Activated CD8-positive, alpha-beta memory T cell treated with anti-CD3 and anti-CD28 coated beads for 4 hours (primary cell): Measurements from ENCODE around the gene ALOXE3.
A peak's percentile ranks its signal among the peaks of the same experiment; 100 is the strongest.

Experiments used
- DNase-seq, 2 donors: peaks; one replicate each; pipeline ENCODE4 v3.0.0-alpha.2; 2020; ENCODE audit warnings: low read depth in 2 of 2

ALOXE3 gene

DNA sequence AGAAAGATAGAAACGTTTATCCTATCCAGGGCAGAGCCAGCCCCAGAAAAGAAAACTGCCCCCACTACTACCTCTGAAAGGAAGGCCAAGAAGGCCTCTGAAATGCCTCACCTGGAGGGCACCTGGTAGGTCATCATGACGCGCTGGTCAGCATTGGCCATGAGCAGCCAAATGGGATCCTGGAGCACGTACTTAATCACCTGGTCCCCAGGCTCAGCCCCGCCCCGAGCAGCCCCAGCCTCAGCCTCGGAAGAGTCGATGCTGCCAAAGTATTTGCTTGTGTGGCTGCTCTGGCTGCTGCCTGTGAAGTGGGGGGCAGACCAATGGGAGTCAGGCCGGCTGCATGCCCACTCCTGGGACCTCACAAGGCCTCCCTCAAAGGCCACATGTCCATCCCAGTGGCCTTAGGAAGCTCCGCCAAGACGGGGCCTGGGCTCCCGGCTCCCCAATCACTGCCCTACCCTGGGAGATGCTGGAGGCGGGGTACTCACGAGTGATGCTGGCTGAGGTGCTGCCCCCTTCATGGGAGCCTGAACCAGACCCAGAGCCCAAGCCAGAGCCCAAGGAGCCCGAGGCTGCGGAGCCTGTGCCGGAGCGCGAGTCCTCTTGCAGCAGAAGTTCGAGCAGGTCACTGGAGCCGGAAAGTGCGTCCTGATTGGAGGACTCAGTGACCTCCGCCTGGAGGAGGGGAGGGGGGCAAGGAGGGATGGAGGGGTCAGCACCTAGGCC, 24.0 kb upstream of the ALOXE3 start:
- no peak for DNase-seq

DNA sequence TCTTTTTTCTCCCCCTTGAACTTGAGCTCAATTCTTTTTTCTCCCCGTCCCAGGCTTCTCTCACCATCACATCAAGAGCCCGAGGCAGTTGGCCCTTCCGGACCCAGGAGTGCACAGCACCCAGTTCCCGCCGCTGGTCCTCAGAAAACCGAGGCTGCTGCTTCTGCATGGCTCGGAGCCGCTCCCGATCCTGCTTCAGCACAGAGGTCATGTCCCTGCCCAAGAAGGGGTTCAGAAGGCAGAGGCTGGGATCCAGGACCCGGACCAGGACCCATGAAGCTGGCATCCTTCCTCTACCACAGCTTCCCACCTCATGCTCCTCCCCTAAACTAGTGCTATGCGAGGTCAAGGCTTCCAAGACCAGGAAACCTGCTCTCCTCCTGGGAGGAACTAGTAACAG, 23.4 kb upstream of the ALOXE3 start:
- no peak for DNase-seq

DNA sequence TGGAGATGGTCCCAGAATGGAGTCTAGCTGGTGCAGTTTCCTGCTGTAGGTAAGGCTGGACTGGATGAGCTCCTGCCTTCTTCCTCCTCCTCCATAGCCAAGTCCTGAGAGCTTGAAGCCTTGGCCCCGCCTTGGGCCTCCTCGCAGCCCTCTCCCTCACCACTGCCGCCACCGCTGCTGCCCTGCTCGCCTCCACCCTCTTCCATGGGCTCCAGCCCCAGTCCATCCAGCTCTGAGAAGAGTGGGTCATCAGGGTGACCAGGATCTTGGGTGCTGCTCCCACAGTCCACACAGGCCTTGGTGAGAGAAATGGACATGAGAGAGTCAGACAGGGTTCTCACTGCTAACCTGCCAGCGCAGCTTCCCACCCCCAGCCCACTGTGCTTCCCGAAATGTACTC, 22.7 kb upstream of the ALOXE3 start:
- no peak for DNase-seq

DNA sequence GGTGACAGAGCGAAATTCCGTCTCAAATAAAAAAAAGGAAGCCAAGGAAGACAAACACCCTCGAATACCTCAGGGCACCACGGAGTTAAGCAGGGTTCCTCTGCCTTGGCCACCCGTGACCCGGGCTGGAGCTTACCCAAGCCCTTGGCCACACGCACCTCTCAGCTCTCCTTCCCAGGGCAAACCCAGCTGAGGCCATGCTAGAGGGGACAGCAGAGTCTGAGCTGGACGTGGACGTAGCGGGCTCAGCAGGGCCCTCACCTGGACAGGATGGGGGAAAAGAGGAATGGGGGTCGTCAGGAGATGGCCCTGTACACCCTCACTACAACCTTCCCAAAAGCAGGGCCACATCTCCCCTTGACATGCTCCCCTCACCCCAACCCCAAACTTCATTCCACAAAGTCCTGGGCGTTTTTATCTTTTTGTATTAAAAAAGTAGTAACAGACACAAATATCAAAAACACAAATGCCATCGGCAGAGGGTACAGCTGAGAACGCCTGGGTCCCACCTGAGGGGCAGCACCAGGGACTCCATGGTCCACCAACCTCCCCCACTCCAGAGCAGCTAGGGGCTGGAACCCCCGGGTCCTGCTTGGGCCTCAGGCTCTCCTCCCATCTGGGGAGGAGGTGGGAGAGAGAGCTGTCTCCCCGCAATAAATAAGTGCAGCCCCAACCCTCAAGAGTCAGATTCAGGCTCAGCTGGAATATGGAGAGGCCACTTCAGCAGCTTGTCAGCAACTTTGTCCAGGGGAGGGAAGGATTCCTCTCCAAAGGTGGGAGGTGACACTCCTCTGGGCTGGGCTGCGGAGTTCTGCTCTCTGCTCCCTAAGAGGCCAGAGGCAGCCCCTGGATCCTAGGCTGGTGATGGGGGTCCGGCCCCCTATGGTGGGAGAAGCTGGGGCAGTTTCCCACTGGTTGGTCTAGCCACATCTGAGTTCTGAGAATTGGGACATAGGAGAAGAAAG, 22.0 kb upstream of the ALOXE3 start:
- DNase-seq: no peak

DNA sequence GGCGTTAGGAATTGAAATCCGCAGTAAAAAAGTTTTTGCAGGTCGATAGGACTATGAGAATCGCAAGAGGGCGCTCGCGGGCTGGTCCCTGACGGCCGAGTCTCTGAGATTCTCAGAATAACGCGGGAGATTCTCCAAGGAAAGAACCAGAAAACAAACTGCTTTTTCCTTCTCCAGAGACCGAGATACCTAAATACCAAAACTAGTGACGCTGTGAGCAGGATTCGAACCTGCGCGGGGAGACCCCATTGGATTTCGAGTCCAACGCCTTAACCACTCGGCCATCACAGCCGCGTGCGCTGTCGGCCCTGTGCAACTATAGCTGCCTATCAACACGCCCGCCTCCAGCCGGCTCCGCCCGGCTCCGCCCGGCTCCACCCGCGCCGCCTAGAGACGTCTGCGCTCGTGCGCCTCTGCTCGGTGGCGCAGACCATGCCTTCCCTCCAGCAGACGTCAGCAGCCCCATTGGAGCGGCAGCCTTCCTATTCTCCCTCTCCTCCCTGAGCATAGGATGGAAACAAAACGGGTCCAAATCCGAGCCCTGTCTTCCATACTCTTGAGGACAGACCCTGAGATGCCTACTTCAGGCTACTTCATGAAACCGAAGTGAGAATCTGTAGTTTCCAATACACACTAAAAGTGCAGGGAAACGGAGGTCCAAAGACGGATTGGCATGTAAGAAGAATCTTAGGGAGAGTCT, 20.5 kb upstream of the ALOXE3 start:
- DNase-seq: peak; percentile 87 to 90

DNA sequence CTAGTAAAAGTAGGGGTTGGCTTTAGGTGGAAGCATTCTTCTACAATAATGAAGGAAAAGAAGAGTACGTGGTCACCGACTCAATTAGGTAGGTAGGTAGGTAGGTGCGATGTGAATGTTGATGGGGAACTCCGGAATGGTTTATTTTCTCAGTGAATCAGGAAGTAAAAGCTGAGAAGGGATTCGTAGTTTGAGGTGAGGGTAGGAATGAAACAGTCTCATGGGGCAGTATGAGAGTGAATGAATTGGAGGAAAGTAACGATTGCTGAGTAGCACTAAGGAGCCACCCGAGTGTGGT, 20.0 kb upstream of the ALOXE3 start:
- no peak for DNase-seq

DNA sequence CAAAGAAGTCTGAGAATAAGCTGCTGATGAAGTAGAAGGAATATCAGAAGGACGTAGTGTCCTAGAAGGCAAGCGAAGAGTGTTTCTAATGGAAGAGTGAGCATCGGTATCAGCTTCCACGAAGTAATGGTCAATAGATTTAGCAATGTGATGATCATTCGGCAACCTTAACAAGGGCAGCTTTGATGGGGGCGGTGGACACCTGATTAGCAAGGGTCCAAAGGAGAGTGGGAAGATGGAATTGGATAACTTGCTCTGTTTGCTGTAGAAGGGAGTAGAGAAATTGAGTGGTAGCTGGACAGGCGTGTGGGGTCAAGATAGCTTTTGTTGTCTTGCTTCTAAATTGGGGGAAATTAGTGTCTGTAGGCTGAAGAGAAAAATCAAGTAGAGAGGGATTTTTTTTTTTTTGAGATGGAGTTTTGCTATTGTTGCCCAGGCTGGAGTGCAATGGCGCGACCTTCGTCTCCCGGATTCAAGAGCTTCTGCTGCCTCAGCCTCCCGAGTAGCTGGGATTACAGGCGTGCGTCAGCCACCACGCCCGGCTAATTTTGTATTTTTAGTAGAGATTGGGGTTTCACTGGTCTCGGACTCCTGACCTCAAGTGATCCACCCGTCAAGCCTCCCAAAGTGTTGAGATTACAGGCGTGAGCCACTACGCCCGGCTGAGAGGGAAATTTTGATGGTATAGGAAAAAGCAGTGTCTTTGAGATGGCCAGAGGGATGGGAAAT, 19.5 kb upstream of the ALOXE3 start:
- no peak for DNase-seq

DNA sequence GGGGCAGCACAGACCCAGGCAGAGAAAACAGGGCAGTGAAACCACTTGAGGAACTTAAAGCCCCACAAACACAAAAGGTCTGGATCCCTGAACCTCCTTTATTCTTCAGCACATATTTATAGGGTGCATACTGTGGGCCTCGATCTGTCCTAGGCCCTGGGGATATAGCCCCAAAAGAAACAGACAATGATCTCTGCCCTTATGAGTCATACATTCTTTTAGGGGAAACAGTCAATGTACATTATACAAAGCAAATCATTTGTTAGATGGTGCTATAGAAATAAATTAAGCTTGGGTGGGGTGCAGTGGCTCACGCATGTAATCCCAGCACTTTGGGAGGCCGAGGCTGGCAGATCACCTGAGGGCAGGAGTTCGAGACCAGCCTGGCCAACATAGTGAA, 15.6 kb upstream of the ALOXE3 start:
- no peak for DNase-seq

DNA sequence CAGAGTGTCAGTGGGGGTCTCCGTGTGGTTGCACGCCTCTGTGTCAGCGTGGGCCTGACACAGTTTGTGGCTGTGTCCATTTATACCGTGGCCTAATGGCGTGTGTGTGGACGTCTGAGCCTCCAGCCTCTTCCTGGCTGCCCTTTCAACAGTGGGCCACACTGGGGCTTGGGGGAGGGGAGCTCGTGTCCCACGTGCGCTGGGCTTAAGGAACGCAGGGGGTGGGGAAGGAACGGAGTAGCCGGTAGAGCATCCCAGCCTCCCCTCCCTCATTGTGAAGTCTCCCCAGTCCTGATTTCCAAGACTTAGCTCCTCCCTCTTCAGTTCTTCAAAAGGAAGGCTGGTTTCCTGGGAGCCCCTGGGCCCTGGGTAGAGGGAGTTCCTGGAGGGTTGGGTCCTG, 15.1 kb upstream of the ALOXE3 start:
- DNase-seq: no peak

DNA sequence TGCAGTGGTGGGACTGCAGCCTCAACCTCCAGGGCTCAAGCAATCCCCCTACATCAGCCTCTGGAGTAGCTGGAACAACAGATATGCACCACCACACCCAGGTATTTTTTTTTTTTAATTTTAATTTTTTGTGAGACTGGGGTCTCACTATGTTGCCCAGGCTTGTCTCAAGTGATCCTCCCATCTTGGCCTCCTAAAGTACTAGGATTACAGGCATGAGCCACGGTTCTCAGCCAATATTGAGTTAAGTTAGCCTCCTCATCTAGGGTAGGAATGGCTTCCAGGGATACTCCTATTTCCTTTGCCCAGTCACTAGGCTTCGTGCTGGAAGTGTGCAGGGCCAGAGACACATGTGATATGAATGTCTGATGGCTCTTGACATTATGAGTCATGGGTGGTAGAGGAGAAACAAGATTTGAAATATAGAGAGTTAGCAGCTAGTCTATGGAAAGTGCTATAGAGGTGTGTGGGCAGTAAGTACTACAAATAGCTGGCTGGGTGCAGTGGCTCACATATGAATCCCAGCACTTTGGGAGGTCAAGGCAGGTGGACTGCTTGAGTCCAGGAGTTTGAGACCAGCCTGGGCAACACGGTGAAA, 13.6 kb upstream of the ALOXE3 start:
- no peak for DNase-seq

DNA sequence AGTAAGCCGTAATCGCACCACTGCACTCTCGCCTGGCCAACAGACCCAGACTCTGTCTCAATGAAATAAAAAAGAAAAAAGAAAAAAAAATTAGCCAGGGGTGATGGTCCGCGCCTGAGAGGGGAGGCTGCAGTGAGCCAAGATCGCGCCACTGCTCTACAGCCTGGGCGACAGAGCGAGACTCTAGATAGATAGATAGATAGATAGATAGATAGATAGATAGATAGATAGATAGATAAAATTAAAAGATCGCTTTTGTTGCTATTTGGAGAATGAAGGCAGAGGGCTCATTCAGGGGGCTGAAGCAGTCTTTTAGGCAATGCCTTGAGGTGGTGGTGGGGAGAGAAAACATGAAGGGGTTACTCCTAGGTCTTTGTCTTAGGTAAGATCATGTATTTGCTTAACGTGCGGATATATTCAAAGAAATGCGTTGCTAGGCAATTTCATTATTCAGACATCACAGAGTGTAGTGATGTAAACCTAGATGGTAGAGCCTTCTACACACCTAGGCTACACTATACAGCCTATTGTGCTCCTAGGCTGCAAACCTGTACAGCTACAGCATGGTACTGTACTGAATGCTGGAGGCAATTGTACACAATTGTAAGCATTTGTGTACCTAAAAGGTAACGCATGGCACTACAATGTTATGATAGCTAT, 9.9 kb upstream of the ALOXE3 start:
- DNase-seq: no peak

DNA sequence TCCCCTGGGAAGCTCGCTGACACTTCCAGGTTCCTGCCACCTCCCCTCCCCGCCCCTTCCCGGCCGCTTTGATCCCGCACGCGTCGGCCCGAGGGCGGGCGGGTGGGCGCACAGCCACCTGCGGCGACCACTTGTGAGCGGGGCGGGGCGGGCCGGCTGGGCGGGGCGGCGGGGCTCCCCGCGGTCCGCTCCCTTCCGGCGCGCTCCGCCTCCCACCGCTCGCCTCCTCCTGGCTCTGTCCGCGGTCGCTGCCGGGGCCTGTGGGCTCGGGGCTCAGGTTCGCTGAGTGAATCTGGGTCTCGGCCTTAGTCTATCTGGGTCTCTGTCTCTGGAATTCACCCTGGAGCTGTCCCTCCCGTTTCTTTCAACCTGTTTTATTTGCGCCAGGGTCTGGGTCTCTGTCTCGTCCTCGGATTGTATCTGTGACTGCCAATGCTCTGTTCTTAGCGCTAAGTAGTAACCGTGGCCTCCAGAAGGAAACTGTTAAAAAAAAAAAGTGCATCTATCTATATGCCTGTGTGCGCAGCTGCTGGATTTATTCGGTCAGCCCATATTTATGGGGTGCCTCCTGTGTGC, 8.3 kb upstream of the ALOXE3 start:
- DNase-seq: no peak

DNA sequence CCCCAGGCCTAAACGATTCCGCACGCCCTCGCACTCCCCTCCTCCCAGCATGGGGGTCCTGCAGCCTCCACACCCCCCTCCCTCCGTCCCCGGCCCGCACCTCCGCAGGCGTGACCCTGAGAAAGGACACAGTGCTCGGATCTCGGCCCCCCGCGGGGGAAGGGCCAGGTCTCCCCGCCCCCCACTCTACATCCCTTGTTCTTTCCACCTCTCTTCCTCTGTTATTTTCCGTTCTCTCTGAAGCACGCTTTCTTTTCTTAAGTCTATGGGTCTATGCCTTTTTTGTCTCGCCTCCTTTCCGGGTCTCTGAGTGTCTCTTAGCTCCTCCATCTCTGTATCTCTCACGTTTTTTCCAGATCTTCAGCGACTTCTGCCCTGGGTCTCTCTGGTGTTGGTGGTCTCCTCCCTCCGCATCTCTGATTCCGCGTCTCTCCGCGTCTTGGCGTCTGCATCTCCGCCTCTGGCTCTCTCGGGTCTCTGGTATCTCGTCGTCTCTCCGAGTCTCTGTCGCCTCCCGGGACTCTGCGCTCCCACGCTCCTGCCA, 7.7 kb upstream of the ALOXE3 start:
- DNase-seq: no peak

DNA sequence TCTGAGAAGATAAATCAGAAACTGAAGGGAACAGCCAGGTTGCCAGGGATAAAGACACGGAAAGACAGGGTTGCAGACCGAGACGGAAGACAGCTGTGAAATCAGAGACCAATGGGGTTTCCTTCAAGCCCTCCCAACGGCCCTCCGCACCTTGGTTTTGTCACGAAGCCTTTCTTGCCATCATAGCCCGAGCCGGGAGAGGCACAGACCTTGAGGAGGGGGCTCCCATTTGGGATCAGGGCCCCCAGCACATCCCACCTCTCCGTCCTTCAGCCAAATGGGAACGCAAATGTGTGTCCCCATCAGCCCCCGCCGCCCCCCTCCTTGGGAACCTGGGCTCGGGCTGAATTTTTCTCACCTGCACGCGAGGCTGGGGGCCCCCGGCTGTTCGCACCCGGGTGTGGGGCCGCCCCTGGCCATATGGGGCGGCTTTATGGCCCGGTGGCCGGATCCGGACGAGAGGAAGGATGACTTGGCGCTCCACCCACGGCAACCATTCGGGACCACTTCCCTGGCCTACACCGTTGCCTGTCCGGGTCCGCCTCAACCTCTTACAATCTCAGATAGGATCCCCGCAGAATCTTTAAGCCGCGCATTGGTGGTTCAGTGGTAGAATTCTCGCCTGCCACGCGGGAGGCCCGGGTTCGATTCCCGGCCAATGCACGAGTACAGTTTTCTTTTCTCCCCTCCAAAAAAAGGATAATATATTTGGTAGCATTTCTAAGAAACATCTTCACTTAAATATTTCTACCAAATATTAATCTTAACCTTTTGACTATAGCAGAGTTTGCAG, 7.0 kb upstream of the ALOXE3 start:
- peak; percentile 77 to 86 for DNase-seq

DNA sequence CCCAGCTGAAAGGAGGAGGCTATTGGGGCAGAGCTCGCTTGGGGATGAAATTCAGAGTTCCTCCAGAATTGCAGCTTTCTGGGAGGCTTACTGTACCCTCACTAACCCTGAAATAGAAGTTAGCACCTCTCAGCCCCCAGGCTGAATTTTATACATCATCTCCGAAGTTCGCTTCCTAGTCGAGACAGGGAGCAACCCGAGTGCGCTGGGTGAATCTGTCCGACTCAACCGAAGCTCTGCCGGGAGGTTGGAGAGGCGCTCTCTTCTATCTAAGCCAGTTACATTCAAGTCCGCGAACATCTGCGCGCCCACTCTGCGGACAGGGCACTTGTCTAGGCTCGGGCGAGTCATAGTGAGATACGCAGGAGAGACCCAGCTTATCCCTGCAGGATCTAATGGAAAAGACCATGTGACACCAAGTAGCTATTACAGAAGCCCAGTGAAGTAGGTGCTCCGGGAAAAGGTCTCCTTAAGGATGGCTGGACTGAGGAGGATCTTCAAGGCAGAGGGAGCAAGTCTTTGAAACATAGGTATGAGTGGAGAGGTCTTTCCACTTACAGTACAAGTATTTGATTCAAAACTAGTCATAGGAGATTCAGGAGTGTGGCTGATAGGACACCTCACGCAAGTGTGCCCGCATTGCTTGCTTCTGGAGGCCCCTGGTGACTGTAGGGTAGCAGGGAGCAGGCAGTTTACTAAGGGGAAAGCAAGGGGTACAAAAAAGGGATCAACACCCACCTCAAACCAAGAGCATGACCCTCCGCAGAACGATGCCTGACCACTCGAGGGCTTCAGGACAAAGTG, 6.2 kb upstream of the ALOXE3 start:
- no peak for DNase-seq

DNA sequence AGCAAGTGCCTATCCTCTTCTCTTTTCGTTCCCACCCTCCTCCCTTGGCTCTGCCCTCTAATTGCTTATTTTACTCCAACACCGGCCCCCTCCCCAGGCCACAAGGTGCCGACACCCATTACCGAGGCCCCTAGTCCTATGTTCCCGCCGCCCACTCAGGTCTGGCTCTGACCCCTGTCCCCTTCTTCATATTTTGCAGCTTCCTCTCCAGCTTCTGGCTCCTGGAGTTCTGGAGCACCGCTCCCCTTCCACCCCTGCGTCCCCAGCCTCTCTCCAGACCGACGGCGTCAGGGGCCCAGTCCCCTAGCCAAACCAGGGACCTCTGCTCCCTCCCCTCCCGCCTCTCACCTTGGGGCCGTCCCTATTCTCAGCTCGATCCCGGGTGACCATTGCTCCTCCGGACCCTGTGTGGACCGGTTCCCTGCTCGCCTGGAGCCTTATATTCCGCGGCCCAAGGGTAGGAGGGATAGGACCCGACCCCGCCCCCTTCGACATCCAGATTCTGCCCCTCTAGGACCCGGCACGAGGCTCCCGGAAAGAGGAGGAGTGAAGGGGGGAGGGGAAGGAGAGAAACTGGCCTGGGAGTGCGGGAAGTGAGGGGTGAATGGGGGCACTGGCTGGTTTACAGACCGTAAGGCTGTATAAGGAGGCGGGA, 5.5 kb upstream of the ALOXE3 start, which contains the start of gene HES7:
HES7 (minus strand) TSS at position 412 of the 655 bp plus-strand sequence; CDS start at position 390, 22 bp downstream.
- DNase-seq: no peak

DNA sequence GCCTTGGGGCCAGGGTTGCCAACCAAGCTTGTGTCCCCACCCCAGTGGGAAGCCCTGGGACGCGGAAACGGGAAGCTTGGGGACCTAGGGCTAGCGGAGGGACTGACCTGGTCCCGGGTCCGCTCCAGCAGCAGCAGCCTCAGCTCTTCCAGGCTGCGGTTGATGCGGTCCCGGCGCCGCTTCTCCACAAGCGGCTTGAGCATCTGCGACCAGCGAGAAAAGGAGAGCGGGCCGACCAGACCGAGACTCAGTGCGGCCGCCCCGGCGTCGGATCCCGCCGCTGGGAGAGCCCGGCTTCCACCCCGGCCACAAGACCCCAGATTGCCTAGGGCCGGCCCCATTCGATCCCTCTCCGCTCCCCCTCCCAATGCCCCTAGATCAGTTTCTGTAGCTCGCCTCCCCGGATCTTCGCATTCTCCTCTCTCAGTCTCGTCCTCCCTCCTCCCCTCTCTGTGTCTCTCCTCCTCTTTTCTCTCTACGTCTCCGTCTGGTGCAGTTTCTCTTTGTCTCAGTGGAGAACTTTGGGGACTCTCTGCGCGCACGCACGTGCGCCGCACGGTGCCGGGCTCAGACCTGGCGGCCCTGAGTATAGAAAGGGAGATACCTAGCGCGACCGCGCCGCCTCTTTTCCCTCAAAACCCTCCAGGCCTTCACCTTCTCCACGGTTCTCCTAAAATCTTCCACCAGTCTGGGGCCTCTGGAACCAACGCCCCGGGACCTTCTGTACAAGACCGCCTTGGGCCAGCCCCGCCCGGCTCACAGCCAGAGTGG, 4.8 kb upstream of the ALOXE3 start:
- DNase-seq: no peak
